Stimulated activated CD8-positive, alpha-beta memory T cell treated with anti-CD3 and anti-CD28 coated beads, Interleukin-15, amount 100 ng/mL, for 48 hours (primary cell): ENCODE results near the gene MYL5.
"Not testable (repeated sequence)": the region's sequence is repeated elsewhere in the genome, so short reads cannot be mapped to it uniquely, and the experiment has no call there.

ENCODE experiments used
- DNase-seq, 2 donors: peaks; one replicate each; pipeline ENCODE4 v3.0.0-alpha.2; 2020; ENCODE audit warnings: low read depth in 2 of 2

MYL5 gene

GRCh38 chr4:705278-706082, 31.1 kb downstream of the MYL5 start, which contains the start of gene PCGF3:
Gene PCGF3 (plus strand): TSS chr4:705832. CDS start chr4:733681, 27,849 bp downstream.
- peak; percentile 93 to 94 for DNase-seq

DNA sequence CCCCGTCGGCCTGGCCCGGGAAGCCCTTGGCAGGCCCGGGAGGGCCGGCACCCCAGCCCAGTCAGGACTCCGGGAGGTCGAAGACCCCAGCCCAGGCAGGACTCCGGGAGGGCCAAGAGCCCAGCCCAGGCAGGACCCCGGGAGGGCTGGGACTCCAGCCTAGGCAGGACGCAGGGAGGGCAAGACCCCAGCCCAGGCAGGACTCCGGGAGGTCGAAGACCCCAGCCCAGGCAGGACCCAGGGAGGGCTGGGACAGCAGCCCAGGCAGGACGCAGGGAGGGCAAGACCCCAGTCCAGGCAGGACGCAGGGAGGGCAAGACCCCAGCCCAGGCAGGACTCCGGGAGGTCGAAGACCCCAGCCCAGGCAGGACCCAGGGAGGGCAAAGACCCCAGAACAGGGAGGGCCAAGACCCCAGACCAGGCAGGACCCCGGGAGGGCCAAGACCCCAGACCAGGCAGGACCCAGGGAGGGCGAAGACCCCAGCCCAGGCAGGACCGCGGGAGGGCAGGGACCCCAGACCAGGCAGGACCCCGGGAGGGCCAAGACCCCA, 31.8 kb downstream of the MYL5 start:
- DNase-seq, result not testable (repeated sequence)

DNA sequence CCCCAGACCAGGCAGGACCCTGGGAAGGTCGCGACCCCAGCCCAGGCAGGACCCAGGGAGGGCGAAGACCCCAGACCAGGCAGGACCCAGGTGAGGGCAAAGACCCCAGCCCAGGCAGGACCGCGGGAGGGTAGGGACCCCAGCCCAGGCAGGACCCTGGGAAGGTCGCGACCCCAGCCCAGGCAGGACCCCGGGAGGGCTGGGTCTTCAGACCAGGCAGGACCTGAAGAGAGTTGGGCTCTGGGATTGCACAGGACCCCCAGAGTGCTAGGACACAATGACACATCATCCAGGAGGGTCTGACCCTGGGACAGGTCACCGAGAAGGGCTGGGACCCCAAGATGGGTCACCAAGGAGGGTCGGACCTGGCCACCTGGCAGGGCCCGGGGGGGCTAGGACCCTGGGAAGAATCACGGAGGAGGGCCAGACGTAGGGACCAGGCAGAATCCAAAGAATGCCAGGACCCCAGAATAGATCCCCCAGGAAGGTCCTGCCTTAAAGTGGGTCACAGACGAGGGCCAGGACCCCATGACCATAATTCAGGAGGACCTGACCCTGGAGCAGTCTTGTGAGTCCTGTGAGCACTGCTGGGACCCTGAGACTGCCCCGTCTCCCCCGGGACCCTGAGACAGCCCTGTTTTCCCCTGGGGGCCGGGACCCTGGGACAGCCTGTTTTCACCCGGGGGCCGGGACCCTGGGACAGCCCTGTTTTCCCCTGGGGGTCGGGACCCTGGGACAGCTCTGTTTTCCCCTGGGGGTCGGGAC, 32.7 kb downstream of the MYL5 start:
- DNase-seq, result no peak

GRCh38 chr4:707929-708630, 33.7 kb downstream of the MYL5 start:
- no peak for DNase-seq

- no peak for DNase-seq
Measured at GRCh38 chr4:708631-708933, 34.2 kb downstream of the MYL5 start.

DNA sequence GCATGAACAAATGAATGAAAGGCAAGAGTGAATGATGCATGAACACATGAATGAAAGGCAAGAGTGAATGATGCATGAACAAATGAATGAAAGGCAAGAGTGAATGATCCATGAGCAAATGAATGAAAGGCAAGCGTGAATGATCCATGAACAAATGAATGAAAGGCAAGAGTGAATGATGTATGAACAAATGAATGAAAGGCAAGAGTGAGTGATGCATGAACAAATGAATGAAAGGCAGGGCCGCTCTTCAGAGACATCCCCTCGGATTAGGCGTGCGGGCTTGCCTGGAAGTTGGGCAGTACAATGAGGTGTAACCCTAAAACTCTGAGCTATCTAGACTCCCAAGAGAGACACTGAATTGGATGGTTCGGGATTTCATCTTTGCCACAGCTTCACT, 35.0 kb downstream of the MYL5 start:
- DNase-seq, result no peak

GRCh38 chr4:710116-710515, 35.8 kb downstream of the MYL5 start:
- no peak for DNase-seq

DNA sequence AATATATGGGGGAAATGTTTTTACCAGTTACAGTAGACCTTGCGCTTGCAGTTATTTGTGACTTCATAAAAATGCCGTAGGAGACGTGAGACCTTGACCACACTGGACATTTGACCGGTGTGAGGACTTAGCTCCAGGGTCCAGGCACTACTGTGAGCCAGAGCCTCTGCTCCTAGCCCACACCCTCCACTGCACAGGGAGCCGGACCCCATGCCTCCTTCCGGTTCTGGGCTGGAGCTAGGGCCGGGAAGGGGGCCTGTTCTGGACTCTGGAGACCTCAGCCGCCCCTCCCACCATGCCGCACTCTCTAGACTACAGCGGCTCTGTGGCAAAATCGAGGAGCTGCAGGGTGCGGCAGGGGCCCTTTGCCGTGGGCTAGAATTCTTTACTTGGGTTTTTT, 36.6 kb downstream of the MYL5 start:
- DNase-seq, result no peak

- DNase-seq, result no peak
Measured at GRCh38 chr4:712093-712492, 37.8 kb downstream of the MYL5 start.

DNA sequence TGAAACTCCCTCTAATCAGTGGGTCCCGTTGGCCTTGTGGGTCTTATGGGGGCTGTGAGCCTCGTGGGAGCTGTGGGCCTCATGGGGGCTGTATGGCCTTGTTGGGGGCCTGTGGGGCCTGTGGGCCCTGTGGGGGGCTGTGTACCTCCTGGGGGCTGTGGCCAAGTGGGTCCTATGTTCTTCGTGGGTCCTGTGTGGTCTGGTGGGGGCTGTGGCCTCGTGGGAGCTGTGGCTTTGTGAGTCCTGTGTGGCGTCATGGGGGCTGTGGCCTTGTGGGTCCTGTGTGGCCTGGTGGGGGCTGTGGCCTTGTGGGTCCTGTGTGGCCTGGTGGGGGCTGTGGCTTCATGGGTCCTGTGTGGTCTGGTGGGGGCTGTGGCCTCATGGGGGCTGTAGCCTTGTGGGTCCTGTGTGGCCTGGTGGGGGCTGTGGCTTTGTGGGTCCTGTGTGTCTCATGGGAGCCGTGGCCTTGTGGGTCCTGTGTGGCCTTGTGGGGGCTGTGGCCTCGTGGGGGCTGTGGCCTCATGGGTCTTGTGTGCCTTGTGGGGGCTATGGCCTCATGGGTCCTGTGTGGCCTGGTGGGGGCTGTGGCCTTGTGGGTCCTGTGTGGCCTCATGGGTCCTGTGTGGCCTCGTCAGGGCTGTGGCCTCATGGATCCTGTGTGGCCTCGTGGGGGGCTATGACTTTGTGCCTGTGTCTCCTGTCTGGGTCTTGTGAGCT, 38.7 kb downstream of the MYL5 start:
- no peak for DNase-seq

GRCh38 chr4:714087-714486, 39.7 kb downstream of the MYL5 start:
- no peak for DNase-seq

DNA sequence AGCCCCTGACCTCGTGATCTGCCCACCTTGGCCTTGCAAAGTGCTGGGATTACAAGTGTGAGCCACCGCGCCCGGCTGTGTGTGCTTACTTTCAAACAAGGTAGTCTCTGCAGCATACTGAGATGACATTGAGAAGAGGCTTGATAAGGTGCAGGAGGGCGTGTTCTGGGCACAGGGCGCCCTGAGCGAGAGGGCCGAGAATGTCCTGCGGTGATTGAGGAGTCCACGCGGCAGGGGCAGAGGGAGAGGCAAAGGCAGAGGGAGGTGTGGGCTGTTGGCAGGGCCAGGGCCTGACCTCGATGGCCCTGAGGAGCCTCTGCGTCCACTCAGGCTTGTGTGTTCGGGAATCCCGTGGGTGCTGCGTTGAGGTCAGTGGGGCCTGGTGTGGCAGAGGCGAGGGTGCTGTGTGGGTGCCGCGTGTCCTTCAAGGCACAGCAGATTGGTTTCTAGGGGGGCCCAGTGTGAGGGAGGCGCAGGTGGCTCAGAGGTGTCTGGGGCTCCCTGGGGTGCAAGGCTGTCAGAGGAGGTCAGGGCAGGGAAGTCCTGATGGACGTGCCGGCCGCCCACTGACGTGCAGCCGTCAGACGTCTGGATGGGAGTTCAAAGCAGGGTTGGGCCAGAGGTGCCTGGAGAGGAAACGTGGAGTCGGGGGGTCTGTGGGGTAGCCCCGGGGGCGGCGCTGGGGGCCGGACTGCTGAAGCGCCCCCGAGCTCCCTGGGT, 43.4 kb downstream of the MYL5 start:
- no peak for DNase-seq

GRCh38 chr4:718460-718859, 44.1 kb downstream of the MYL5 start:
- DNase-seq, result no peak

- no peak for DNase-seq
Measured at GRCh38 chr4:720111-720860, 45.9 kb downstream of the MYL5 start.

DNA sequence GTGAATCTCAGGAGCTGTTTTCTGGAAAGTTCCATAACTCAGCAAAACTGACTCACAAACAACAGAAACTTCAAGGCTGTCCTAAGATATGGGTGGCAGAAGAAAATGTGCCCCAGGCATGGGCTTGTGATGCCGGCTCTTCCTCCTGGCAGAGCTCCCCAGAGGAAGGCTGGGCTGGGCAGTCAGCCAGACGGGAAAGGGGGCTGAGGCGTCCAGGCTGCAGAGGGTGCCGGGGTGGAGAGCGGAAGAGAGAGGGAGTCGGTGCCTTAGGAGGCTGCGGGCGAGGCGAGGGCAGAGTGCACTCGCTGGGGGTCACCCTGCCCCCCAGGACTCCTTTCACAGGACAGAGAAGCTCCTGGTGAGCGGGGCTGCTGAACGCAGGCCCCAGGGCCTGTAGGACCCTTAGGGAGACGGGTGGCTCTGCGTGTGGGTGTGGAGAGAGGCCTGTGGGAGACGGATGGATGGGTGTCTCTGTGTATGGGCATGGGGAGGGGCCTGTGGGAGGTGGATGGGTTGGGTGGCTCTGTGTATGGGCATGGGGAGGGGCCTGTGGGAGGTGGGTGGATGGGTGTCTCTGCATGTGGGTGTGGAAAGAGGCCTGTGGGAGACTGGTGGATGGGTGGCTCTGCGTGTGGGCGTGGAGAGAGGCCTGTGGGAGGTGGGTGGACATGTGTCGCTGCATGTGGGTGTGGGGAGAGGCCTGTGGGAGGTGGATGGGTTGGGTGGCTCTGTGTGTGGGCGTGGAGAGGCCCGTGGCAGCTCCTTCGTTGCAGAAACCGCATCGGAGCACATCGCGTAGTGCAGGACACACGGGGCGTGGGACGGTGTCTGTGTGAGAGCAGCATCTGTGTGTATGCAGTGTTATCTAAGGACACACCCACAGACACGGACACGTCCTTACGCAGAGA, 47.2 kb downstream of the MYL5 start:
- DNase-seq, result no peak

- no peak for DNase-seq
Measured at GRCh38 chr4:722169-722725, 47.9 kb downstream of the MYL5 start.

DNA sequence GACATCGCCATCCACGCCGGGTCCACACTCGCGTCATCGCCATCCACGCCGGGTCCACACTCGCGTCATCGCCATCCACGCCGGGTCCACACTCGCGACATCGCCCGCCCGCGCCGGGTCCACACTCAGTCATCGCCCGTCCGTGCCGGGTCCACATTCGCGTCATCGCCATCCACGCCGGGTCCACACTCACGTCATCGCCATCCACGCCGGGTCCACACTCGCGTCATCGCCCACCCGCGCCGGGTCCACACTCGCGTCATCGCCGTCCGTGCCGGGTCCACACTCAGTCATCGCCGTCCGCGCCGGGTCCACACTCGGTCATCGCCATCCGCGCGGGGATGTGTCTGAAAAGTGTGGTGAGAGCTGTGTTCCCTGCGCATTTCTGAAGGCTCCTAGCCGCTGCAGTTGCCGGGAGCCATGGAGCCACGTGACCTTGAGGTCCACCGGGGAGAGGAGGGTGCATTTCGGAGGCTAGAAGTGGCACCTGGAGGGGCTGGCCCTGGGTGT, 48.6 kb downstream of the MYL5 start:
- no peak for DNase-seq

GRCh38 chr4:723751-724530, 49.6 kb downstream of the MYL5 start:
- DNase-seq, result no peak
